Measurements from ENCODE around the gene CIZ1.

DNA sequence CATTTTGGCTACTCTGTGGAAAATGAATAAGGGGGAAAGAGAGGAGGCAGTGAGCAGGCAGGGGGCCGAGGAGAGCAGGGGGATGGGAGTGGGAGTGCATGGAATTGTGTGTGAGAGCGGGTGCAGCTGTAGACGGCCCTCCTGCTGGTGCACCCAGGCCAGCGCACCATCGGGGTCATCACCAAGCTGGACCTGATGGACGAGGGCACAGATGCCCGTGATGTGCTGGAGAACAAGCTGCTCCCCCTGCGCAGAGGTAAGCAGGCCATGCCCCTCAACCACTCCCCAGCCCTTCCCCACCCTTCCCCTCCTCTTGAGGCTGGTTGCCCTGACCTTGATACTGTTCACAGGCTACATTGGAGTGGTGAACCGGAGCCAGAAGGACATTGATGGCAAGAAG, 28.5 kb upstream of the CIZ1 start:
- TF ChIP-seq POLR2A (IDR thresholded peaks at IDR 0.05; ENCODE audit: low read length) (no peak), MAFK (IDR thresholded peaks at IDR 0.05; ENCODE audit: partially characterized antibody) (no peak)
- TF ChIP-seq, protein P1, sequence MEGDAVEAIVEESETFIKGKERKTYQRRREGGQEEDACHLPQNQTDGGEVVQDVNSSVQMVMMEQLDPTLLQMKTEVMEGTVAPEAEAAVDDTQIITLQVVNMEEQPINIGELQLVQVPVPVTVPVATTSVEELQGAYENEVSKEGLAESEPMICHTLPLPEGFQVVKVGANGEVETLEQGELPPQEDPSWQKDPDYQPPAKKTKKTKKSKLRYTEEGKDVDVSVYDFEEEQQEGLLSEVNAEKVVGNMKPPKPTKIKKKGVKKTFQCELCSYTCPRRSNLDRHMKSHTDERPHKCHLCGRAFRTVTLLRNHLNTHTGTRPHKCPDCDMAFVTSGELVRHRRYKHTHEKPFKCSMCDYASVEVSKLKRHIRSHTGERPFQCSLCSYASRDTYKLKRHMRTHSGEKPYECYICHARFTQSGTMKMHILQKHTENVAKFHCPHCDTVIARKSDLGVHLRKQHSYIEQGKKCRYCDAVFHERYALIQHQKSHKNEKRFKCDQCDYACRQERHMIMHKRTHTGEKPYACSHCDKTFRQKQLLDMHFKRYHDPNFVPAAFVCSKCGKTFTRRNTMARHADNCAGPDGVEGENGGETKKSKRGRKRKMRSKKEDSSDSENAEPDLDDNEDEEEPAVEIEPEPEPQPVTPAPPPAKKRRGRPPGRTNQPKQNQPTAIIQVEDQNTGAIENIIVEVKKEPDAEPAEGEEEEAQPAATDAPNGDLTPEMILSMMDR (IDR thresholded peaks at IDR 0.05), result no peak
- TF ChIP-seq, protein P2, sequence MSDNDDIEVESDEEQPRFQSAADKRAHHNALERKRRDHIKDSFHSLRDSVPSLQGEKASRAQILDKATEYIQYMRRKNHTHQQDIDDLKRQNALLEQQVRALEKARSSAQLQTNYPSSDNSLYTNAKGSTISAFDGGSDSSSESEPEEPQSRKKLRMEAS (IDR thresholded peaks at IDR 0.05), result no peak
